Calu3 (cell line): Measurements from ENCODE around the gene PDCD4. TPM values are rescaled to one million over a fixed set of nuclear protein-coding genes. Genes with fewer than 3 reads are reported as not detected.

Experiments used
- BruUV-seq: library from RNA; stranded (reverse); fragments of 400-500 nt; replicated peaks from 2 replicates; lab custom pipeline; 2021; lab: Mats Ljungman, UMichigan
- CTCF ChIA-PET: fragments of 300-600 bp; sonication (Branson Sonifier 250); formaldehyde crosslinking; loops from one replicate; lab custom pipeline; 2022; ENCODE audit warnings: antibody characterized with exemption; lab: Charles Lee
- DNase-seq: peaks from one replicate; pipeline ENCODE4 v3.0.0; 2022
- H3K27ac Mint-ChIP-seq: one replicate; pipeline ENCODE4 v1.8.0; 2022; ENCODE audit warnings: mixed read lengths; ENCODE audit not compliant: unreplicated experiment
- H3K27me3 Mint-ChIP-seq: one replicate; pipeline ENCODE4 v1.8.0; 2022; ENCODE audit warnings: mixed read lengths; ENCODE audit not compliant: unreplicated experiment
- H3K36me3 Mint-ChIP-seq: one replicate; pipeline ENCODE4 v1.8.0; 2022; ENCODE audit warnings: mild to moderate bottlenecking, moderate library complexity, mixed read lengths; ENCODE audit not compliant: insufficient read depth, unreplicated experiment
- H3K4me1 Mint-ChIP-seq: one replicate; pipeline ENCODE4 v1.8.0; 2022; ENCODE audit warnings: mild to moderate bottlenecking, low read depth, mixed read lengths; ENCODE audit not compliant: unreplicated experiment
- H3K4me3 Mint-ChIP-seq: one replicate; pipeline ENCODE4 v1.8.0; 2022; ENCODE audit warnings: mild to moderate bottlenecking, low read depth, moderate library complexity, mixed read lengths; ENCODE audit not compliant: unreplicated experiment
- H3K9me3 Mint-ChIP-seq: one replicate; pipeline ENCODE4 v1.8.0; 2022; ENCODE audit warnings: low read depth, mixed read lengths; ENCODE audit not compliant: unreplicated experiment
- CTCF ChIP-seq: fragments of 200-600 bp; IDR thresholded peaks from one replicate; pipeline ENCODE4 v1.8.0; 2022; ENCODE audit warnings: antibody characterized with exemption; ENCODE audit not compliant: unreplicated experiment
- intact Hi-C: fragments of 100-400 bp; cut with micrococcal nuclease; formaldehyde crosslinking; loops from one replicate; pipeline ENCODE4 v1.10.0; 2022; ENCODE audit not compliant: unreplicated experiment
- total RNA-seq: library from RNA; stranded (reverse); gene quantifications from 2 replicates; pipeline ENCODE4 v1.2.3, GENCODE V29; 2022

The PDCD4 gene
- total RNA-seq, 1 experiment from 2014 or later: 26.1 TPM

GRCh38 chr10:110834629-110835301 is 37.0 kb upstream of the PDCD4 start:
- BruUV-seq: no TSS peak
- Mint-ChIP-seq H3K4me3 (no peak overlapping the region), H3K9me3 (no peaks in the 10 kb centered on the region), H3K36me3 (no peaks in the 10 kb centered on the region), H3K27me3 (no peaks in the 10 kb centered on the region), H3K27ac (no peak overlapping the region), H3K4me1 (no peaks in the 10 kb centered on the region)
- TF ChIP-seq CTCF: no peak
- CTCF ChIA-PET: no interaction called here
- intact Hi-C loops: no loop called here
- DNase-seq: no peak

- Mint-ChIP-seq H3K27ac (no peak overlapping the region), H3K4me3 (no peak overlapping the region), H3K36me3 (no peaks in the 10 kb centered on the region), H3K27me3 (no peaks in the 10 kb centered on the region), H3K4me1 (no peaks in the 10 kb centered on the region), H3K9me3 (no peaks in the 10 kb centered on the region)
- BruUV-seq: no TSS peak
- intact Hi-C loops: no loop called here
- no peak for TF ChIP-seq CTCF
- DNase-seq: no peak
- CTCF ChIA-PET: no interaction called here
Measured at GRCh38 chr10:110835841-110836240, 35.9 kb upstream of the PDCD4 start.

GRCh38 chr10:110836706-110837105 is 35.0 kb upstream of the PDCD4 start:
- DNase-seq: no peak
- Mint-ChIP-seq H3K4me1 (no peaks in the 10 kb centered on the region), H3K4me3 (no peak overlapping the region), H3K36me3 (no peaks in the 10 kb centered on the region), H3K27me3 (no peaks in the 10 kb centered on the region), H3K9me3 (no peaks in the 10 kb centered on the region), H3K27ac (no peak overlapping the region)
- no peak for TF ChIP-seq CTCF
- intact Hi-C loops: no loop called here
- BruUV-seq: no TSS peak
- CTCF ChIA-PET: no interaction called here

- no peak for TF ChIP-seq CTCF
- no TSS peak for BruUV-seq
- CTCF ChIA-PET: no interaction called here
- no peak overlapping the region for H3K4me3 Mint-ChIP-seq
- intact Hi-C loops: no loop called here
- H3K27me3 Mint-ChIP-seq: no peaks in the 10 kb centered on the region
- no peaks in the 10 kb centered on the region for H3K9me3 Mint-ChIP-seq
- DNase-seq: no peak
- no peaks in the 10 kb centered on the region for H3K36me3 Mint-ChIP-seq
- no peak overlapping the region for H3K27ac Mint-ChIP-seq
- peaks cover 2% of the 10 kb centered on the region for H3K4me1 Mint-ChIP-seq
Measured at GRCh38 chr10:110837418-110838171, 34.1 kb upstream of the PDCD4 start.
